H1 (cell line): ENCODE data around the gene FOXK1. TPM values are rescaled to one million over a fixed set of nuclear protein-coding genes. Genes with fewer than 3 reads are reported as not detected.

Source experiments
- CTCF ChIA-PET: fragments of 300-600 bp; sonication (Branson Sonifier 250); formaldehyde crosslinking; loops from one replicate; lab custom pipeline; 2021; ENCODE audit not compliant: partially characterized antibody; lab: Charles Lee
- POLR2A ChIA-PET: fragments of 300-600 bp; sonication (Branson Sonifier 250); formaldehyde crosslinking; loops from one replicate; lab custom pipeline; 2021; ENCODE audit warnings: inconsistent platforms; ENCODE audit not compliant: partially characterized antibody; lab: Charles Lee
- DNase-seq, 2 experiments: peaks; one replicate each; pipeline versions ENCODE4 v3.0.0 to v3.0.0-alpha.2; 2010 to 2022; ENCODE audit warnings: low spot score in 2 of 2, low read depth in 1 of 2, mixed read lengths in 1 of 2
- FAIRE-seq: peaks from 2 replicates; lab custom pipeline; 2011; peaks lifted over from hg19 to GRCh38; lab: Jason Lieb, UNC
- H2AFZ ChIP-seq: 2 replicates; pipeline ENCODE4 v1.8.1; 2012; ENCODE audit warnings: low read length, inconsistent platforms
- H2AK5ac ChIP-seq: 2 replicates; pipeline ENCODE4 v1.6.1; 2013; ENCODE audit warnings: low read depth, low read length
- H2BK120ac ChIP-seq: replicated peaks from 2 replicates; pipeline ENCODE3; 2013; ENCODE audit warnings: low read depth, low read length, inconsistent platforms
- H2BK12ac ChIP-seq: 2 replicates; pipeline ENCODE4 v1.6.1; 2013; ENCODE audit warnings: low read depth, low read length
- H2BK15ac ChIP-seq: 2 replicates; pipeline ENCODE4 v1.6.1; 2013; ENCODE audit warnings: low read length
- H2BK20ac ChIP-seq: 2 replicates; pipeline ENCODE4 v1.6.1; 2013; ENCODE audit warnings: low read length
- H2BK5ac ChIP-seq: 2 replicates; pipeline ENCODE4 v1.6.1; 2013; ENCODE audit warnings: low read depth, low read length
- H3K14ac ChIP-seq: 2 replicates; pipeline ENCODE4 v1.6.1; 2013; ENCODE audit warnings: inconsistent platforms; ENCODE audit not compliant: insufficient read length
- H3K18ac ChIP-seq: 2 replicates; pipeline ENCODE4 v1.6.1; 2013; ENCODE audit warnings: low read length; ENCODE audit errors: extremely low read depth
- H3K23ac ChIP-seq: 2 replicates; pipeline ENCODE4 v1.6.1; 2013; ENCODE audit warnings: inconsistent platforms; ENCODE audit not compliant: insufficient read length
- H3K23me2 ChIP-seq: 2 replicates; pipeline ENCODE4 v1.6.1; 2013; ENCODE audit warnings: low read depth, low read length
- H3K27ac ChIP-seq: 2 replicates; pipeline ENCODE4 v1.6.1; 2011; ENCODE audit warnings: low read depth, low read length, inconsistent platforms
- H3K27me3 ChIP-seq, 4 experiments: replicated peaks in 1 of 4; 1 replicate in 1 of 4; 2 replicates in 3 of 4; pipeline versions ENCODE4 v1.6.1 to v1.8.1; 2011 to 2013; ENCODE audit warnings: low read length in 3 of 4, mild to moderate bottlenecking in 3 of 4, inconsistent platforms in 2 of 4, mixed read lengths in 2 of 4, moderate library complexity in 1 of 4; ENCODE audit not compliant: control insufficient read depth in 3 of 4, insufficient read depth in 3 of 4; ENCODE audit errors: extremely low read depth in 1 of 4
- H3K36me3 ChIP-seq, 4 experiments: 2 replicates each; pipeline versions ENCODE4 v1.6.1 to v1.8.1; 2011 to 2013; ENCODE audit warnings: mild to moderate bottlenecking in 4 of 4, low read length in 3 of 4, moderate library complexity in 2 of 4, control low read depth in 1 of 4, inconsistent platforms in 1 of 4; ENCODE audit not compliant: insufficient read depth in 4 of 4, control insufficient read depth in 2 of 4
- H3K4ac ChIP-seq: replicated peaks from 2 replicates; pipeline ENCODE3; 2013; ENCODE audit warnings: low read length, low read depth, mixed read lengths, inconsistent platforms; ENCODE audit not compliant: insufficient read length
- H3K4me1 ChIP-seq, 4 experiments: replicated peaks in 1 of 4; 1 replicate in 1 of 4; 2 replicates in 3 of 4; pipeline versions ENCODE4 v1.6.1 to v1.8.1; 2011 to 2013; ENCODE audit warnings: low read length in 3 of 4, inconsistent platforms in 2 of 4, mixed read lengths in 1 of 4; ENCODE audit not compliant: insufficient read depth in 4 of 4, control insufficient read depth in 3 of 4
- H3K4me2 ChIP-seq, 2 experiments: 2 replicates each; pipeline versions ENCODE4 v1.6.1 to v1.8.1; 2011 to 2013; ENCODE audit warnings: low read depth in 2 of 2, low read length in 2 of 2, control low read depth in 1 of 2, inconsistent platforms in 1 of 2, mild to moderate bottlenecking in 1 of 2; ENCODE audit not compliant: insufficient read depth in 1 of 2
- H3K4me3 ChIP-seq, 4 experiments: fragments of 200-600, 300-600 bp in 1 of 4; sonication (generic), shearing (Covaris generic), sonication (Bioruptor Twin) in 1 of 4; 2 replicates each; pipeline versions ENCODE4 v1.5.1 to v1.8.1; 2011 to 2016; ENCODE audit warnings: low read length in 4 of 4, low read depth in 3 of 4, control low read depth in 2 of 4, inconsistent platforms in 2 of 4, mild to moderate bottlenecking in 2 of 4, mixed read lengths in 1 of 4, moderate library complexity in 1 of 4; ENCODE audit not compliant: insufficient read depth in 2 of 4; ENCODE audit errors: extremely low read depth in 1 of 4
- H3K56ac ChIP-seq: replicated peaks from 2 replicates; pipeline ENCODE3; 2013; ENCODE audit warnings: low read depth, mild to moderate bottlenecking, mixed read lengths, low read length, inconsistent platforms; ENCODE audit not compliant: insufficient read length
- H3K79me1 ChIP-seq: 2 replicates; pipeline ENCODE4 v1.6.1; 2013; ENCODE audit warnings: low read depth, low read length, control low read depth
- H3K79me2 ChIP-seq, 2 experiments: 2 replicates each; pipeline versions ENCODE4 v1.6.1 to v1.8.1; 2012 to 2013; ENCODE audit warnings: low read length in 2 of 2, mild to moderate bottlenecking in 2 of 2, inconsistent platforms in 1 of 2; ENCODE audit not compliant: insufficient read depth in 2 of 2, control insufficient read depth in 1 of 2
- H3K9ac ChIP-seq, 4 experiments: replicated peaks in 1 of 4; 1 replicate in 1 of 4; 2 replicates in 3 of 4; pipeline versions ENCODE4 v1.6.1 to v1.8.1; 2011 to 2013; ENCODE audit warnings: low read depth in 3 of 4, low read length in 3 of 4, control low read depth in 2 of 4, mild to moderate bottlenecking in 2 of 4, moderate library complexity in 2 of 4, inconsistent platforms in 1 of 4; ENCODE audit errors: extremely low read depth in 1 of 4
- H3K9me3 ChIP-seq, 2 experiments: 2 replicates each; pipeline versions ENCODE4 v1.6.1 to v1.8.1; 2012 to 2013; ENCODE audit warnings: mild to moderate bottlenecking in 2 of 2, moderate library complexity in 2 of 2, control low read depth in 1 of 2, inconsistent platforms in 1 of 2, low read depth in 1 of 2, low read length in 1 of 2, mixed read lengths in 1 of 2; ENCODE audit not compliant: insufficient read depth in 2 of 2
- H4K20me1 ChIP-seq, 2 experiments: replicated peaks in 1 of 2; 2 replicates each; pipeline versions ENCODE3 to v1.8.1; 2011 to 2013; ENCODE audit warnings: inconsistent platforms in 2 of 2, low read length in 2 of 2, mild to moderate bottlenecking in 1 of 2; ENCODE audit not compliant: insufficient read depth in 2 of 2, control insufficient read depth in 1 of 2
- H4K5ac ChIP-seq: 2 replicates; pipeline ENCODE4 v1.6.1; 2013; ENCODE audit warnings: low read length, low read depth, mixed read lengths, inconsistent platforms; ENCODE audit not compliant: insufficient read length
- H4K8ac ChIP-seq: 2 replicates; pipeline ENCODE4 v1.8.0; 2013; ENCODE audit warnings: mild to moderate bottlenecking, moderate library complexity, low read length, inconsistent platforms; ENCODE audit not compliant: insufficient read depth; ENCODE audit errors: extremely low read depth
- H4K91ac ChIP-seq: replicated peaks from 2 replicates; pipeline ENCODE3; 2013; ENCODE audit warnings: low read length, mixed read lengths, inconsistent platforms; ENCODE audit not compliant: insufficient read length
- ASH2L ChIP-seq: fragments of 200-600, 300-600 bp; sonication (generic); IDR thresholded peaks from one replicate; pipeline ENCODE4 v1.7.1; 2017; ENCODE audit warnings: low read length
- CHD1 ChIP-seq: IDR thresholded peaks from 2 replicates; pipeline ENCODE4 v1.6.1; 2012; ENCODE audit warnings: low read depth, low read length, improper control_type of control experiment
- CHD2 ChIP-seq: IDR thresholded peaks from 2 replicates; pipeline ENCODE4 v1.6.1; 2012; ENCODE audit warnings: low read length, improper control_type of control experiment
- HDAC6 ChIP-seq: IDR thresholded peaks from one replicate; pipeline ENCODE4 v1.7.1; 2012; ENCODE audit warnings: low read depth, mild to moderate bottlenecking, inconsistent platforms, low read length, moderate library complexity
- MAFK ChIP-seq: IDR thresholded peaks from 2 replicates; pipeline ENCODE4 v1.6.1; 2012; ENCODE audit warnings: low read depth, mild to moderate bottlenecking, improper control_type of control experiment, low read length
- NRF1 ChIP-seq: IDR thresholded peaks from 2 replicates; pipeline ENCODE4 v1.6.1; 2011; ENCODE audit warnings: mild to moderate bottlenecking, low read depth, low read length, improper control_type of control experiment
- PHF8 ChIP-seq: fragments of 200-600 bp; sonication (generic); conservative IDR thresholded peaks from 2 replicates; pipeline ENCODE4 v1.7.1; 2012; ENCODE audit warnings: low read depth, mild to moderate bottlenecking, inconsistent platforms, low read length, moderate library complexity
- POLR2A ChIP-seq, 2 experiments: IDR thresholded peaks; 1 replicate in 1 of 2; 2 replicates in 1 of 2; pipeline ENCODE4 v1.6.1; 2011; ENCODE audit warnings: low read depth in 2 of 2, low read length in 2 of 2, mild to moderate bottlenecking in 2 of 2; ENCODE audit errors: control extremely low read depth in 1 of 2
- SIRT6 ChIP-seq: IDR thresholded peaks from one replicate; pipeline ENCODE4 v1.7.1; 2012; ENCODE audit warnings: low read length, inconsistent platforms
- SRF ChIP-seq: IDR thresholded peaks from 2 replicates; pipeline ENCODE4 v1.6.1; 2011; ENCODE audit warnings: mild to moderate bottlenecking, low read depth, low read length, moderate library complexity
- TAF7 ChIP-seq: optimal IDR thresholded peaks from 2 replicates; pipeline ENCODE3; 2011; ENCODE audit warnings: low read depth, mild to moderate bottlenecking, inconsistent platforms, low read length, moderate library complexity, borderline replicate concordance
- USF2 ChIP-seq: IDR thresholded peaks from 2 replicates; pipeline ENCODE4 v1.6.1; 2011; ENCODE audit warnings: low read length, improper control_type of control experiment
- ZNF274 ChIP-seq: IDR thresholded peaks from 2 replicates; pipeline ENCODE4 v1.7.0; 2012; ENCODE audit warnings: low read length, borderline replicate concordance; ENCODE audit errors: extremely low read depth
- WGBS, 2 experiments: shearing (Covaris generic) in 1 of 2; methylation state at CpG; one replicate each; pipeline versions ENCODE4 v1.1.6 to v1.1.7; 2013 to 2015; ENCODE audit warnings: low lambda C conversion rate in 2 of 2, mixed read lengths in 2 of 2, inconsistent platforms in 1 of 2, low coverage in 1 of 2, missing lambda C conversion rate in 1 of 2; ENCODE audit not compliant: insufficient replicate concordance in 2 of 2, insufficient coverage in 1 of 2, insufficient read length in 1 of 2; ENCODE audit errors: extremely low coverage in 1 of 2, missing lambda C conversion rate in 1 of 2; 5-methylcytosine and 5-hydroxymethylcytosine counted together
- polyA plus RNA-seq, 7 experiments: library from polyadenylated mRNA; depleted of rRNA in 3 of 7; stranded (reverse) in 5 of 7; unstranded in 2 of 7; fragments of >200 nt in 5 of 7; fragments of 200-250 nt in 2 of 7; gene quantifications; 1 replicate in 5 of 7; 2 replicates in 1 of 7; 4 replicates in 1 of 7; pipeline versions ENCODE4 v1.2.1 to v1.2.3, GENCODE V29; 2011 to 2013; ENCODE audit warnings: missing spikeins in 2 of 7, mixed read lengths in 2 of 7
- total RNA-seq: library from RNA; stranded (reverse); fragmentation: NEBNext Ultra II Directional; extraction: Animal tissue kit (Norgen Biotek cat#: 25700); gene quantifications from 2 replicates; pipeline ENCODE4 v1.2.1, GENCODE V29; 2021

FOXK1 gene
- total and polyA plus RNA-seq, 2 of the 8 experiments (the other 6 are each of a cell fraction or from before 2014, with no cell fraction given) = 2.0 to 8.5 TPM

- Histone ChIP-seq H3K14ac (no peak overlapping the region), H3K4me1 (no peaks in the 10 kb centered on the region), H3K9me3 (no peaks in the 10 kb centered on the region), H3K79me1 (no peaks in the 10 kb centered on the region), H3K27me3 (no peaks in the 10 kb centered on the region), H2BK12ac (no peak overlapping the region), H2AFZ (no peak overlapping the region), H2AK5ac (no peak overlapping the region), H3K79me2 (no peaks in the 10 kb centered on the region), H2BK20ac (no peak overlapping the region), H3K4ac (no peak overlapping the region), H3K18ac (no peak overlapping the region), H4K91ac (no peak overlapping the region), H3K23me2 (no peaks in the 10 kb centered on the region), H3K36me3 (no peaks in the 10 kb centered on the region), H4K20me1 (peaks cover 0 to 2% of the 10 kb centered on the region in 2 experiments), H2BK120ac (no peak overlapping the region), H2BK15ac (no peak overlapping the region), H3K4me2 (no peak overlapping the region), H3K4me3 (no peak overlapping the region), H2BK5ac (no peak overlapping the region), H4K8ac (no peak overlapping the region), H3K56ac (no peak overlapping the region), H4K5ac (no peak overlapping the region), H3K9ac (no peak overlapping the region), H3K27ac (no peak overlapping the region), H3K23ac (no peak overlapping the region)
- ChIA-PET POLR2A (interaction anchor here (0.7 kb wide), 1 partner anchor 18 kb away, joined by 3 read pairs; no protein-coding TSS in a partner anchor), CTCF (interaction anchor here (1.2 to 4.8 kb wide), 4 partner anchors 12 to 24 kb away, joined by 4 to 59 read pairs (median 20); no protein-coding TSS in a partner anchor)
- FAIRE-seq (no peak), DNase-seq (no peak)
- 95% methylated on average over 22 of the region's 32 CpGs; no CpG with 5 or more reads in 1 of the 2 experiments for WGBS, 2 experiments
- TF ChIP-seq USF2 = no peak
- no peak for TF ChIP-seq PHF8
- TF ChIP-seq MAFK = no peak
- TF ChIP-seq NRF1 = no peak
- no peak for TF ChIP-seq ASH2L
- TF ChIP-seq POLR2A (IDR thresholded peaks at IDR 0.05; ENCODE audit: control extremely low read depth in 1 of 2, low read depth in 2 of 2, low read length in 2 of 2) = no peak
- no peak for TF ChIP-seq CHD1
- no peak for TF ChIP-seq SIRT6
- TF ChIP-seq ZNF274 = no peak
- no peak for TF ChIP-seq TAF7
- TF ChIP-seq HDAC6 = no peak
- TF ChIP-seq CHD2 = no peak
- no peak for TF ChIP-seq SRF
These were observed 136.1 kb downstream of the FOXK1 start for GRCh38 chr7:4818000-4818794.
